SK-N-SH treated with all-trans-retinoic acid at 6 μM for 48 hours (cell line): ENCODE data around the gene PPARD.

Source experiments
- ATAC-seq: fragments of 200-7000 bp; cut with Tn5 transposase; 3 replicates; pipeline ENCODE4 v1.9.1; 2020; ENCODE audit warnings: mild to moderate bottlenecking, moderate library complexity
- CREB5 ChIP-seq: fragments of 250-450 bp; sonication (Bioruptor Pico); IDR thresholded peaks from 2 replicates; pipeline ENCODE4 v1.5.1; 2020; ENCODE audit warnings: low read depth, mild to moderate bottlenecking, moderate library complexity
- CSDC2 ChIP-seq: fragments of 250-450 bp; sonication (Bioruptor Pico); IDR thresholded peaks from 2 replicates; pipeline ENCODE4 v1.5.0; 2020; ENCODE audit warnings: mild to moderate bottlenecking, moderate library complexity
- CSRNP3 ChIP-seq: fragments of 250-450 bp; sonication (Bioruptor Pico); IDR thresholded peaks from 2 replicates; pipeline ENCODE4 v1.5.1; 2021; ENCODE audit warnings: mild to moderate bottlenecking, moderate library complexity
- ESRRG ChIP-seq: fragments of 250-450 bp; sonication (Bioruptor Pico); IDR thresholded peaks from 2 replicates; pipeline ENCODE4 v1.6.1; 2021; ENCODE audit warnings: mild to moderate bottlenecking
- GLIS3 ChIP-seq: fragments of 250-450 bp; sonication (Bioruptor Pico); IDR thresholded peaks from 2 replicates; pipeline ENCODE4 v1.5.0; 2020; ENCODE audit warnings: mild to moderate bottlenecking, moderate library complexity
- ISL1 ChIP-seq: fragments of 250-450 bp; sonication (Bioruptor Pico); IDR thresholded peaks from 2 replicates; pipeline ENCODE4 v2.1.2; 2022; ENCODE audit warnings: mild to moderate bottlenecking, moderate library complexity
- OSR1 ChIP-seq: fragments of 250-450 bp; sonication (Bioruptor Pico); IDR thresholded peaks from 2 replicates; pipeline ENCODE4 v1.8.0; 2022; ENCODE audit warnings: moderate library complexity, mild to moderate bottlenecking, inconsistent platforms
- PATZ1 ChIP-seq: fragments of 250-450 bp; sonication (Bioruptor Pico); IDR thresholded peaks from 2 replicates; pipeline ENCODE4 v1.8.0; 2020; ENCODE audit warnings: mild to moderate bottlenecking, moderate library complexity, borderline replicate concordance
- POU6F1 ChIP-seq: fragments of 250-450 bp; sonication (Bioruptor Pico); IDR thresholded peaks from 2 replicates; pipeline ENCODE4 v1.8.0; 2021; ENCODE audit warnings: low read depth, mild to moderate bottlenecking, moderate library complexity, borderline replicate concordance
- PPARA ChIP-seq: fragments of 250-450 bp; sonication (Bioruptor Pico); IDR thresholded peaks from 2 replicates; pipeline ENCODE4 v1.5.0; 2020; ENCODE audit warnings: mild to moderate bottlenecking, borderline replicate concordance
- RARB ChIP-seq: fragments of 250-450 bp; sonication (Bioruptor Pico); IDR thresholded peaks from 2 replicates; pipeline ENCODE4 v1.8.0; 2021; ENCODE audit warnings: mild to moderate bottlenecking, moderate library complexity
- SNAI2 ChIP-seq: fragments of 250-450 bp; sonication (Bioruptor Pico); IDR thresholded peaks from 2 replicates; pipeline ENCODE4 v1.5.0; 2020; ENCODE audit warnings: mild to moderate bottlenecking, moderate library complexity
- TCF4 ChIP-seq: fragments of 250-450 bp; sonication (Bioruptor Pico); IDR thresholded peaks from 2 replicates; pipeline ENCODE4 v1.8.0; 2021; ENCODE audit warnings: mild to moderate bottlenecking, moderate library complexity, borderline replicate concordance
- TOX ChIP-seq: fragments of 250-450 bp; sonication (Bioruptor Pico); IDR thresholded peaks from 2 replicates; pipeline ENCODE4 v1.8.0; 2021; ENCODE audit warnings: mild to moderate bottlenecking, moderate library complexity, borderline replicate concordance
- TSHZ2 ChIP-seq: fragments of 250-450 bp; sonication (Bioruptor Pico); IDR thresholded peaks from 2 replicates; pipeline ENCODE4 v1.5.0; 2020; ENCODE audit warnings: mild to moderate bottlenecking, moderate library complexity
- ZC3H10 ChIP-seq: fragments of 250-450 bp; sonication (Bioruptor Pico); IDR thresholded peaks from 2 replicates; pipeline ENCODE4 v1.5.1; 2021; ENCODE audit warnings: mild to moderate bottlenecking, moderate library complexity
- ZFP3 ChIP-seq: fragments of 250-450 bp; sonication (Bioruptor Pico); IDR thresholded peaks from 2 replicates; pipeline ENCODE4 v1.5.0; 2020; ENCODE audit warnings: mild to moderate bottlenecking, moderate library complexity
- ZFP30 ChIP-seq: fragments of 450-650 bp; formaldehyde crosslinking; IDR thresholded peaks from 2 replicates; pipeline ENCODE4 v1.5.0; 2022; ENCODE audit warnings: mild to moderate bottlenecking, moderate library complexity
- ZNF565 ChIP-seq: fragments of 450-650 bp; formaldehyde crosslinking; conservative IDR thresholded peaks from 2 replicates; pipeline ENCODE4 v1.5.0; 2020; ENCODE audit warnings: low read depth, mild to moderate bottlenecking, moderate library complexity
- ZNF70 ChIP-seq: fragments of 450-650 bp; formaldehyde crosslinking; IDR thresholded peaks from 2 replicates; pipeline ENCODE4 v1.5.0; 2020; ENCODE audit warnings: mild to moderate bottlenecking, moderate library complexity
- ZNF8 ChIP-seq: fragments of 450-650 bp; formaldehyde crosslinking; IDR thresholded peaks from 2 replicates; pipeline ENCODE4 v1.5.0; 2020; ENCODE audit warnings: mild to moderate bottlenecking, moderate library complexity

Gene PPARD

GRCh38 chr6:35427851-35428321, 85.5 kb downstream of the PPARD start:
- no peak for ATAC-seq
- TF ChIP-seq PPARA (CRISPR knock-in tag) = no peak
- no peak for TF ChIP-seq GLIS3 (CRISPR knock-in tag)
- TF ChIP-seq POU6F1 (CRISPR knock-in tag) = no peak
- no peak for TF ChIP-seq ZNF70 (CRISPR knock-in tag)
- TF ChIP-seq SNAI2 (CRISPR knock-in tag) = no peak
- TF ChIP-seq ZNF565 (CRISPR knock-in tag) = no peak
- no peak for TF ChIP-seq CSDC2 (CRISPR knock-in tag)
- no peak for TF ChIP-seq ESRRG (CRISPR knock-in tag)
- no peak for TF ChIP-seq TCF4 (CRISPR knock-in tag)

GRCh38 chr6:35428421-35429149, 86.2 kb downstream of the PPARD start:
- no peak for ATAC-seq
- TF ChIP-seq GLIS3 (CRISPR knock-in tag) (no peak), ZNF565 (CRISPR knock-in tag) (no peak), ZNF70 (CRISPR knock-in tag) (no peak), ZNF8 (CRISPR knock-in tag) (no peak), POU6F1 (CRISPR knock-in tag) (no peak), PPARA (CRISPR knock-in tag) (no peak), ZFP30 (no peak), PATZ1 (CRISPR knock-in tag) (no peak), ESRRG (CRISPR knock-in tag) (no peak), ZC3H10 (CRISPR knock-in tag) (no peak), ISL1 (CRISPR knock-in tag) (no peak), OSR1 (CRISPR knock-in tag) (no peak), RARB (CRISPR knock-in tag) (no peak), CSDC2 (CRISPR knock-in tag) (no peak)

GRCh38 chr6:35429463-35429862, 87.1 kb downstream of the PPARD start:
- TF ChIP-seq ESRRG (CRISPR knock-in tag) (no peak), ZFP3 (CRISPR knock-in tag) (no peak), GLIS3 (CRISPR knock-in tag) (no peak), ZNF565 (CRISPR knock-in tag) (no peak), TCF4 (CRISPR knock-in tag) (no peak), CREB5 (CRISPR knock-in tag) (no peak), ISL1 (CRISPR knock-in tag) (no peak)

GRCh38 chr6:35432291-35432690, 89.9 kb downstream of the PPARD start:
- no peak for ATAC-seq
- no peak for TF ChIP-seq ZNF565 (CRISPR knock-in tag)
- TF ChIP-seq TSHZ2 (CRISPR knock-in tag) = no peak
- no peak for TF ChIP-seq ZNF70 (CRISPR knock-in tag)
- TF ChIP-seq CSDC2 (CRISPR knock-in tag) = no peak
- no peak for TF ChIP-seq SNAI2 (CRISPR knock-in tag)
- no peak for TF ChIP-seq GLIS3 (CRISPR knock-in tag)
- TF ChIP-seq POU6F1 (CRISPR knock-in tag) = no peak
- no peak for TF ChIP-seq RARB (CRISPR knock-in tag)
- TF ChIP-seq OSR1 (CRISPR knock-in tag) = no peak
- TF ChIP-seq CSRNP3 = no peak
- TF ChIP-seq TOX (CRISPR knock-in tag) = no peak
- TF ChIP-seq ZC3H10 (CRISPR knock-in tag) = no peak

More at GRCh38 chr6:35429463-35429862, 87.1 kb downstream of the PPARD start:
- no peak for ATAC-seq
